Midbrain (tissue), 1 donor: ENCODE data around the gene RD3L.
"Not testable (repeated sequence)": the region's sequence is repeated elsewhere in the genome, so short reads cannot be mapped to it uniquely, and the experiment has no call there.

Source experiments
- DNase-seq: peaks from one replicate; lab custom pipeline; 2025; lab: John Stamatoyannopoulos, UW

The RD3L gene

DNA sequence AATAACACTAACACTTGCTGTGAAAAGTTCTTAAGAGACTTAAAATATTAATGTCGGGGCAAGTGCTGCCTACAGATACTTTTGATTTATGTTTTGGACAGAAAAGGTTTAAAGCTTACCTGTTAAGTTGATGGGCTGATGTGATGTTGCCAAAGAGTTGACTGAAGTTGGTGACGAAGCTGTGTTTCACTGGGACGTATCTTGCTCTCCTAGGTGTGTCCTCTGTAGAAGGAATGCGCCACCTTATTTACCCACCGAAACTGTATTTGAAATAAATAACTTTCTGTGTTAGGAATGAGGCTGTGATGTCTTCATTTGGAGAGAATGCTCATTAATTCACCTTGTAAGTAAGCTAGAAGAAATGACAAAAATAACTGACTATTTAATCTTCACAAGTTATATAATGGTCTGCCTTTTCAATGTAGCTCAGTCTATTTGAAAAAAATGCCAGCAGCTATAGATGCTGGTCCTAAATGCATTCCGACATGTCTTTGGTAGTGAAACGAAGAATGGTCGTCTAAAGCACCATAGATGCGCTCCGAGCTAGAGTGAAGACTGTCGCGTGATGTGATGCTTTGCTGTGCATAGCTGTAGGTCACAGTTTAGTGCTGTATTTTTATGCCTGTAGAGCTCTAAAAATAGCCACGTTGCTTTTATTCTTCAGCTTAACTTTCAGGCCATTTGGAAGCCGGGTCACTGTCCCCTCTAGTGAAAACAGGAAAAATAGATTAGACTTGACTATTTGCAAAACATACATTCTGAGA lies at the start of gene RD3L:
RD3L (minus strand) TSS at position 557 of the 764 bp plus-strand sequence. CDS start 834 bp downstream, outside the sequence.
- no peak for DNase-seq

DNA sequence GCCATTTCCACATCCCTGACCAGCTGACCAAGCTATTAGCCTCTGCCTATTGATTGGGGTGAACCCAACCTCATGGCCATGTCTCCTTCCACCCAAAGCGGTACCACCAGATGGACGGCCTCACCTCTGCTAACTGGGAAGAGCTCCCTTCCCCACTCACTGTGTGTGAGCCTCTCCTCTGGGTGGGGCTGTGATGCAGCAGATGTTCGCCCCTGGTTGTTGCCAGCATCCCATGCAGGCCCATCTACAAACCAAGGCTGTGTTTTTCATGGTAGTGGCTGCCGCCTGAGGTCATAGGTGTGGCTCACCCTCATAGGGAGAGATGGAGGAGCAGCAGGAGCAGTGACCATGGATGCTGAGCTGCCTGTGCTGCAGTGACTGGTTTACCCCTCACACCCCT lies 47.6 kb upstream of the RD3L start:
- DNase-seq: no peak

DNA sequence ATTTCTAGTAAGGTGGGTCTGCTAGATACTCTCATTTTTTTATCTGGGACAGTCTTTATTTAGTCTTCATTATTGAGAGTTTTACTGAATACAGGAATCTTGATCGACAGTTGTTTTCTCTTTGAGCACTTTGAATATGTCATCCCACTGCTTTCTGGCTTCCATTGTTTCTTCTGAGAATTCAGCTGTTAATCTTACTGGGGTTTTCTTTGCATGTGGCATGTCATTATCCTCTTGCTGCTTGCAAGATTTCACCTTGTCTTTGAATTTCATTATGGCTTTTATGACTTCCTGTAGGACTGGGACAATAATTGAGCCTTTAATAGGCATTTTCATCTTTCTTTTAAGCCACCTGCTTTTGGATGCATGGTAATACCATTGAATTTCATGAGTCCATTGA lies 46.7 kb upstream of the RD3L start:
- no peak for DNase-seq

DNA sequence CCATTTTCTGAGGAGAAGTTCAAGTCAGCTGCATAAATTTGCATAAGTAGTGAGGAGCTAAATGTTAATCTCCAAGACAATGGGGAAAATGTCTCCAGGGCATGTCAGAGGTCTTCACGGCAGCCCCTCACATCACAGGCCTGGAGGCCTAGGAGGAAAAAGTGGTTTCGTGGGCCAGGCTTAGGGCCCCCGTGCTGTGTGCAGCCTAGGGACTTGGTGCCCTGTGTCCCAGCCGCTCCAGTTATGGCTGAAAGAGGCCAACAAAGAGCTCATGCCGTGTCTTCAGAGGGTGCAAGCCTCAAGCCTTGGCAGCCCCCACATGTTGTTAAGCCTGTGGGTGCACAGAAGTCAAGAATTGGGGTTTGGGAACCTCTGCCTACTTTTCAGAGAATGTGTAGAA lies 41.9 kb upstream of the RD3L start:
- DNase-seq: no peak

DNA sequence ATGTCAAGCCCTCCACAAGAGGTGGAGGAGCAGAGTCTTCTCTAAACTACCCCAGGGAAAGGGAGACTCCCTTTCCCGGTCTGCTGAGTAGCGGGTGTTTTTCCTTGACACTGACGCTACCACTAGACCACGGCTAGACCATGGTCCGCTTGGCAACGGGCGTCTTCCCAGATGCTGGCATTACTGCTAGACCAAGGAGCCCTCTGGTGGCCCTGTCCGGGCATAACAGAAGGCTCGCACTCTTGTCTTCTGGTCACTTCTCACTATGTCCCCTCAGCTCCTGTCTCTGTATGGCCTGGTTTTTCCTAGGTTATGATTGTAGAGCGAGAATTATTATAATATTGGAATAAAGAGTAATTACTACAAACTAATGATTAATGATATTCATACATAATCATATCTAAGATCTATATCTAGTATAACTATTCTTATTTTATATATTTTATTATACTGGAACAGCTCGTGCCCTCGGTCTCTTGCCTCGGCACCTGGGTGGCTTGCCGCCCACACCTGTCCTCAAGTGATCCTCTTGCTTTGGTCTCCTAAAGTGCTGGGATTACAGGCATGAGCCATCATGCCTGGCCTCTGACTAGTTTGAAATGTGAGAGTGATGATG lies 38.4 kb upstream of the RD3L start:
- DNase-seq: not testable (repeated sequence)

DNA sequence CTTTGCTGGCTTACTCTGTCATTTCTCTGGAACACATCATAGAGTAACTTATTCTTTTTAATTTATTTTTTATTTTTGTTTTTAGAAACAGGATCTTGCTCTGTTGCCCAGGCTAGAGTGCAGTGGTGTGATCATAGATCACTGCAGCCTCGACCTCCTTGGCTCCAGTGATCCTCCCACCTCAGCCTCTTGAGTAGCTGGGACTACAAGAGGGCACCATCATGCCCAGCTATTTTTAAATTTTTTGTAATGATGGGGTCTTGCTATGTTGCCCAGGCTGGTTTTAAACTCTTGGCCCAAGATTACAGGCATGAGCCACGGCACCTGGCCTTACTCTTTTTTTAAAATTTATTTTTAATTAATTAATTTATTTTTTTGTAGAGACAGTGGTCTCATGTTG lies 32.2 kb upstream of the RD3L start:
- DNase-seq: no peak

DNA sequence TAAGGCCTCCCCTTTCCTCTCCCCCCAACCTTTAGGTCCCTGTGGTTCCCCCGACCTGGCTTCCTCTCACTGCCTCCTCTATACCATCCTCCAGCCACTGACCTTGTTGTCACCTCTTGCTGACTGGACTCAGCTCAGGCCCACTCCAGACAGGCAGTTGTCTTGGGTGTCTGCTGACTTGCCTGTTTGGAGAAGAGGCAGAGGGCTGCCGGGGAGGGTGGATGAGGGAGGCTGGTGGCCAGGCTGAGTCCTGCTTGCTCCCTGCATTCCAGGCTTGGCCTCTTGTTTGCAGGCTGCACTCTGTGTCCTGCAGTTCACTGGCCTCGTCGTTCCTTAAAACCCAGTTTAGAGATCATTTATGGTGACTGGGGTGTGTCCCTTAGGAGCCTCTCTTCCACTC lies 31.0 kb upstream of the RD3L start:
- DNase-seq: no peak

DNA sequence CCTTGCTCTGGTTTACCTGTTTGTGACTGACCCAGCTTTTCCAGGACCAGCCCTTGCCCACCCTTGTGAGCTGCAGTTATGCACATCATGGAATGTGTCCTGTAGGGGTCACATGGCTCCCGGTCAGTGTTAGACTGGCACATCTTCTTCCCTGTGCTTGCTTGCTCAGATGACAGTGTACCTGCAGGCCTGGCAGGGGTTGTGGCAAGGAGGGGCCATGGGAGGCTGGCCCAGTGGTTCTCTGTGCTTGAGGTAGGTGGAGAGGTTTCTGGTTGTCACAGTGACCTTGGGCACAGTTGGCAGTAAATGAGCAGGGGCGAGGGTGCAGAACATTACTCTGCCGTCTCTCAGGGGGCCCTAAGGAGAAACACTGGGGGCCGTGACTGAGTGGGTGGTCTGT lies 27.6 kb upstream of the RD3L start:
- no peak for DNase-seq

DNA sequence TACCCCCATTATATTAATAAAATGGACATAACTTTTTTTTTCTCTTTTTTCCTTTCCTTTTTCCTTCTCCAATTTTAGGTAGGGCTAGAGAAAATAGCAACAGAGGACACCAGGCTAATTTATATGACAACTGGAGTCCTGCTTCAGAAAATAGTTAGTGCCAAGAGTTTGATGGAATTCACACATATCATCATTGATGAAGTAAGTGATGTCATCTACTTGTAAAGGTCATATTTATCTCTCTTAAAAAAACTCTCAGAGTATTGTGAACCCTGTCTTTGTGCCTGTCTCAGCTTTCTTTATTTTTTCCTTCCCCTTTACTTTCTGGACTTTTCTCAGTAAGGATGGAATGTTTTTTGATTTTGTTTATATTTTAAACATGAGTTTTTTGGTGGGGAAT lies 24.3 kb upstream of the RD3L start:
- no peak for DNase-seq

DNA sequence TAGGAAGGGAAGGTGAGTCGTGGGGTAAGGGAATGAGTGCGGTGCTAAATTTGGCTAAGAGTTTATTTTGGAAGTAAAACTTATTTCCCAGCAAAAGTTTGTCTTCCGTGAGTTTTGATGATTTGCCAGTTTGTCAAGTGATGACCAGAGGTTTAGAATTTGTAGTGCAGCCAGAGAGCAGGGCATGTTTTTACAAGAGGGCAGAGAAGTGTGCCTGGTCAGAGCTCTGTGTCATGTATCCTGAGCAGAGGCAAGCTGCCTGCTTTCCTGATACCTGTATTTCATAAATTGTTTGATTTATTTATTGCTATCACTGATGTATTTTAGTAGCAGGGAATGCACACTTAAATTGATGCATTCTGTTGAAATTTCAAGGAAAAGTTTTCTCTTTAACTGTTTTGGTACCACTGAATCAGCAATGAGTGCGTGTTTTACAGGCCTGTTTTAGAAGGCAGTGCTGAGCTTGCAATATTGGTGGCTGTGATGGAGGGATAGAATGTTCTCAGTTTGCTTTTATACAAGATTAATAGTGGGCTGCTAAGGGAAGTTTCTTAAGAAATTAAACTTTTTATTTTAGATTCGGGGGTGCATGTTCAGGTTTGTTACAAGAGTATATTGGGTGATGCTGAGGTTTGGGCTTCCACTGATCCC lies 19.7 kb upstream of the RD3L start:
- DNase-seq: no peak

DNA sequence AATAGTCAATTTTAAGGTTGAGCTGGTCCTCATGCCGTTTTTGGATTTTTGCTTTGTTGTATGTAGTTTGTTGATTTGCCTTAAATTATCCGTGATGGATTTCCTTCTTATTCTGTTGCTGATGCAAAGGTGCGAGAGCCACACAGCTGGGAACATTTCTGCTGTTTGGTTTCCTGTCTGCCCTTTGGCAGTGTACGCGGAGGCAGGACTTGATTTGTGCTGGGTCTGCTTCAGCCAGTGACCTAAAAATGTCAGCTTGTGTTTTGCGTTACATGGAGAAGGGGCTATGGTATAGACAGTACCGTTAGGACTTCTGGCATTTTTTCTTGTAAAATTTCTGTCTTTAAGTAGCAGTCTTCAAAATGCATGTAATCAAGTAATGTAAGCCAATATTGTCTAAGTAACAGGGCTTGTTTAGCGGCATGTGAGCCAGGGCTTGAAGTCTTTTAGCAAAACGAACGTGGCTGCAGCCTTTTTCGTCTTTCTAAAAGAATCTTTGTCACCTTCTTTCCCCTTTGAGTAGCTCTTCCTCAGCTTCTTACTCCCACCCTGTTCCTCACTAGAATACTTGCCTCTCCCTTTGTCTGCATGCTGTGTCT lies 18.2 kb upstream of the RD3L start:
- no peak for DNase-seq

DNA sequence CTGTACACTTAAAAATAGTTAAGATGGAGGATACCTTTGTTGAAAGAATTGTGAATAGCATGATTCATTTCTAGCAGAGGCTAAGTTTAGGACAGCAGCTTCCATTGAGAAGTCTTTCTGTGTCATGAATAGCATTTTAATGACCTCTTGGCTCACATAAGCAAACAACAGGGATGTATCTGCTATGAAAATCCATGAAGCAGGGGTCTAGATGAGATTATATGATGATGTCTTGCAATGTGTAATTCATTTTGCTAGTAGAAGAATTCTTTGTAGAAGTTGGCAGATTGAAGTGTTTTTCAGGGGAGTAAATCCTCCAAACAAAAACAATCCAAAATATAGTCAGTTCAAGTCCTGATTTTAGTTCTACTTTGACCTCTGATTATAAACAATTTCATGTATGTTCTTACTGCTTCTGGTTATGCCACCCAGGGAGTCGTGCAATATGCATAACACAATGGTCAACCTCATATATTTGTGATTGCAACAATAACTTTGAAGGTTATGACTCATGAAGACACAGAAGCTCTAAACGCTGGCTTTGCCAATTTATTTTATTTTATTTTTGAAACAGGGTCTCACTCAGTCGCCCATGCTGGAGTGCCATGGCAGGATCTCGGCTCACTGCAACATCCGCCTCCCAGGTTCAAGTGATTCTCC lies 6.9 kb upstream of the RD3L start:
- no peak for DNase-seq

DNA sequence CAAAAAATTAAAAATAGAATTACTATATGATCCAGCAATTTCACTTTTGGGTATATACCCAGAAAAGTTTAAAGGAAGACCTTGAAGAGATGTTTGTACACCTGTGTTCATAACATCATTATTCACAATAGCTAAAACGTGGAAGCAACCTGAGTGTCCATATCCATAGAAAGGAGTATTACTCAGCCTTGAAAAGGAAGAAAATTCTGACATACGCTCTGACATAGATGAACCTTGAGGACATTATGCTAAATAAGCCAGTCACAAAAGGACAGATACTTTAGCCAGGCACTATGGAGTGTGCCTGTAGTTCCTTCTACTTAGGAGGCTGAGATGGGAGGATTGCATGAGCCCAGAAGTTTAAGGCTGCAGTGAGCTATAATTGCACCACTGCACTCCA lies 6.1 kb upstream of the RD3L start:
- DNase-seq: no peak

DNA sequence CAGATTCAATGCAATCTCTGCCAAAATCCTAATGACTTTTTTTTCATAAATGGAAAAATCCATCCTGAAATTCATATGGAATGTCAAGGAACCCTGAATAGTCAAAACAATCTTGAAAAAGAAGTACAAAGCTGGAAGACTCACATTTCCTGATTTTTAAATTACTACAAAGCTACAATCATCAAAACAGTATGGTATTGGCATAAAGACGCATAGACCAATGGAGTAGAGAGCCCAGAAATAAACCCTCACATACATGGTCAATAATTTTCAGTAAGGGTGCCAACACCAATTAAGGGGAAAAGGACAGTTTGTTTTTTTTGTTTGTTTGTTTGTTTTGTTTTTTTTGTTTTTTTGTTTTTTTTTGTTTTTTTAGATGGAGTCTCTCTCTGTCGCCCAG lies 4.6 kb upstream of the RD3L start:
- no peak for DNase-seq

DNA sequence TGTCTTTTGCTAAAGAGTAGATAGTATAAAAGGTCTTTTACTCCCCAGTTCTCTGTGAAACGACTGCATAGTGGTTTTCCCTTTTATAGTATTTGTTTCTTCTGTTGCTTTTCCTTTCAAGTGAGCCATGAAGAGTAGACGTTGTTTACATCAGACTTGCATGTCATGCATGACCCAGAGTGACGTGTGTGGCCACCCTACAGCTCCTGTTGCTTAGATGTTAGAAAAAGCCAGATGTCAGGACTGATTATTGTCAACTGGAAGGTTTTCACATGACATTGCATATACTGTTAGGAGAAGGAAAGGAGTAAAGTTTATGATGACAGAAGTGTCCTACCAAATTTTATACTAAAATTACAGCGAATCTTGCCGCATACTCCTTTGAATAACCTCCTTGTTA lies 1.3 kb upstream of the RD3L start:
- DNase-seq: no peak

DNA sequence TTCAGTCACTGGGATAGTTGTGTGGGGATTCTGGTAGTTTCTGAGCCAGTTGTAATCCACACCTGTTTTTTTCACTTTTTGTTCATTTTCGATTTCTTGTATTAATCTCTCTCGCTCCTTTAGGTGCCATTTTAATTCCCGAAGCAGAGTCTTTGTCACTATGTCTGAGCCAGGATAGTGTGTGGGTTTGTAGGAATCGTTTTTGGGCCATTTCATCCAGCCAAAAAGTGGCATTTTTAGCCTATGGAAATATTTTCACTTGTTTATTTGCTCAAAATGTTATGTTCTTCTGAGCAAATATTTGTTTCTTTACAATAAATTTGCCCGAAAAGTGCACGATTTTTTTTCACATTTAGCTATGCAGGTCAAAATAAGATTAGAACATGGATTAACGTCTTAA lies 867 bp downstream of the RD3L start:
- DNase-seq: no peak

DNA sequence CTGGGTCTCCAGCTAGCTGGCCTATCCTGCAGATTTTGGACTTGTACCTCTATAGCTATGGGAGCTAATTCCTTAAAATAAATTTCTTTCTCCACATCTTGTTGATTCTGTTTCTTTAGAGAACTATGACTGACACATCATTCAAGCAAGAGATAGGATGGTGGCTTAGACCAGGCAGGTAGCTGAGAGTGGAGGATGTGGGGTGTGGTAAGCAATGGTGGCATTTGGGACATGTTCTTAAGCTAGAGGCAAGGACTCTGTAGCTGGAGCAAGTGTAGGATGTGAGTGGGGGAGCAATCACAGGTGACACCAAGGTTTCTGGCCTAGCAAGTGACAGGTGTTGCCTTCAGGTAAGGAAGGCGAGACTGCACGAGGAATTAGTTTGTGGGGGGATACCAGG lies 7.2 kb downstream of the RD3L start:
- DNase-seq: no peak

DNA sequence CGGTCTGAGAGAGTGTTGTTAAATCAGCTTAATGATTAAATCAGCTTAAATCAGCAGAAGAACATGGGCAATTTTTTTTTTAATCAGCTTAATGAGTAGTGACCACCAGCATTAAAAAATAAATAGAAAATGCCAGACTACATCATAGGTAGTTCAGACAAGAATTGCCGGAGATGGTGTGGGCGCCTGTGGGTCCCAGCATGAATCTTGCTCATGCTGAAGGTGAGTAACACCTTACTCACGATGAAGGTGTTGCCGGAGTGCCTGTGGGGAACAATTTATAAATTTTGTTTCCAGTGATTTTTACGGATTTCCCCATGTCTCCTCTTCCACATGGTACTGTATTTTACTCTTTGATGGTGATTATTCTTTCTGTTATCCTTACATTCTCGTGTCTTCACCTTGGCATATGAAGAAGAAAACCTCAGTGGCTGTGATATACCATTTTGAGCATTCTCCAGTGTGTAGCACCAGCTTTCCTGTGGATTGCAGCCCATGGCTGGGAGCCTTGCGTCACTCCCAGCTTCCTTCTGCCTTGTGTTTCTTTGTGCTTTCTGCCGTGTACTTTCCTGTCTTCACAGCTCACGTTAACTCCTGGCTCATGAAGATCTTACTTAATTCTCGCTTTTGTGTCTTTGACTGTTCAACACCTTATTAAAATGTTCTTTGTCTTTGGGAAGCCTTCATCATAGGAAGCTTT lies 9.4 kb downstream of the RD3L start:
- no peak for DNase-seq

DNA sequence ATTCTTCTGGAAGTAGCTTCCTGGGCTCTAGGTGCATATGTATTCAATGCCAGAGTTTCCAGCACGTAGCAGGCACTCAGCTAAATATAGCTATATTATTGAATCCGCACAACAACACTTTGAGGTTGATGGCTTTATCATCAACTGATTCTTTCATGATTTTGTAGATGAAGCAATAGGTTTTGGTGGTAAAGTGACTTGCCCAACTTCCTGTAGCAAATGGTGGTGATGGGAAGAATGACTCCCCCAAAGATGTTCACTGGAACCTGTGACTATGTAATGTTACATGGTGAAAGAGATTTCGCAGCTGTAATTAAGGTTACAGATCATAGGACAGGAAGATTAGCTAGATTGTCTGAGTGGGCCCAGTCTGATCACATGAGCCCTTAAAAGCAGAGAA lies 10.9 kb downstream of the RD3L start:
- no peak for DNase-seq

DNA sequence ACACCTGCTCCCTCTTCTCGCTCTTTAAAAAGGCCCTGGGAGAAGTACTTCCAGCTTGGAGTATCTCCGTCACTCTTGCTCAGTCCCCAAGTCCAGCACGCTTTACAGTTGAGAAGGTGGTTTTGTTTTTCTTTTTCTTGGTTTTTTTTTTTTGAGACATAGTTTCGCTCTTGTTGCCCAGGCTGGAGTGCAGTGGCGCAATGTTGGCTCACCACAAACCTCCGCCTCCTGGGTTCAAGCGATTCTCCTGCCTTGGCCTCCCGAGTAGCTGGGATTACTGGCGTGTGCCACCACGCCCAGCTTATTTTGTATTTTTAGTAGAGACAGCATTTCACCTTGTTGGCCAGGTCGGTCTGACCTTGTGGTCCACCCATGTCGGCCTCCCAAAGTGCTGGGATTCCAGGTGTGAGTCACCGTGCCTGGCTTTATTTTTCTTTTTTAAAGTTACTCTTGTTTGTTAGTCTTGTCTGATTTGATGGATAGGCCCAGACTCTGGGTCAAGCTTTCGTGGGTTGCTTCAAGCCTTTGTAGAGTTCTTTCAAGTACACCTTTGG lies 12.2 kb downstream of the RD3L start:
- DNase-seq: no peak
